Omental fat pad (tissue), 4 donors: ENCODE results near the gene CAND1. TPM values are rescaled to one million over a fixed set of nuclear protein-coding genes. Genes with fewer than 3 reads are reported as not detected.

Source experiments
- ATAC-seq: fragments of 150-250 bp; one replicate; pipeline ENCODE4 v1.9.1; 2016; ENCODE audit warnings: mild to moderate bottlenecking, moderate library complexity; ENCODE audit not compliant: low FRiP score
- DNase-seq: peaks from one replicate; pipeline ENCODE4 v3.0.0-alpha.2; 2019; ENCODE audit warnings: low spot score
- CTCF ChIP-seq, 3 donors: fragments of 450-650 bp; IDR thresholded peaks; one replicate each; pipeline ENCODE4 v1.5.1; 2016 to 2017; ENCODE audit warnings: antibody characterized with exemption in 3 of 3, mild to moderate bottlenecking in 3 of 3, moderate library complexity in 2 of 3
- total RNA-seq, 4 donors: library from RNA; depleted of rRNA; stranded (reverse); fragments of >200 nt; gene quantifications; one replicate each; pipeline ENCODE4 v1.1.0, GENCODE V29; 2016

Gene CAND1
- total RNA-seq, 4 donors from 2014 or later = 48.1 to 81.7 (median 57.3) TPM

- no peak for TF ChIP-seq CTCF (IDR thresholded peaks at IDR 0.05)
- DNase-seq (no peak), ATAC-seq (no peak)
Observed at GRCh38 chr12:67279637-67280036, 10.5 kb downstream of the CAND1 start.

GRCh38 chr12:67280088-67280487 is 10.9 kb downstream of the CAND1 start:
- DNase-seq = no peak
- no peak for TF ChIP-seq CTCF (IDR thresholded peaks at IDR 0.05)
- ATAC-seq = no peak

- ATAC-seq (no peak), DNase-seq (no peak)
- TF ChIP-seq CTCF (IDR thresholded peaks at IDR 0.05) = no peak
Observed at GRCh38 chr12:67280572-67280971, 11.4 kb downstream of the CAND1 start.

- no peak for ATAC-seq
- no peak for DNase-seq
- no peak for TF ChIP-seq CTCF (IDR thresholded peaks at IDR 0.05)
Observed at GRCh38 chr12:67284561-67284960, 15.4 kb downstream of the CAND1 start.

- ATAC-seq (no peak), DNase-seq (no peak)
- no peak for TF ChIP-seq CTCF (IDR thresholded peaks at IDR 0.05)
Observed at GRCh38 chr12:67286257-67286656, 17.1 kb downstream of the CAND1 start.

- ATAC-seq (no peak), DNase-seq (no peak)
- no peak for TF ChIP-seq CTCF (IDR thresholded peaks at IDR 0.05)
Observed at GRCh38 chr12:67287311-67287710, 18.2 kb downstream of the CAND1 start.

- TF ChIP-seq CTCF (IDR thresholded peaks at IDR 0.05) = no peak
- DNase-seq = no peak
- ATAC-seq = no peak
Observed at GRCh38 chr12:67288561-67288960, 19.4 kb downstream of the CAND1 start.
